Adrenal gland (tissue), 12 donors: ENCODE data around the gene SLPI. TPM values are rescaled to one million over a fixed set of nuclear protein-coding genes. Genes with fewer than 3 reads are reported as not detected.
A peak's percentile ranks its signal among the peaks of the same experiment; 100 is the strongest.

Source experiments
- DNase-seq, 7 donors: peaks; one replicate each; pipeline ENCODE4 v3.0.0-alpha.2; 2019 to 2020
- H3K27ac ChIP-seq, 5 donors: fragments of 200-600 bp; sonication (generic) in 4 of 5; 1 replicate in 3 of 5; 2 replicates in 2 of 5; pipeline versions ENCODE4 v1.5.1 to v1.8.0; 2016 to 2020; ENCODE audit warnings: mild to moderate bottlenecking in 1 of 5
- H3K27me3 ChIP-seq: fragments of 200-600 bp; 2 replicates; pipeline ENCODE4 v1.8.0; 2021
- H3K36me3 ChIP-seq, 2 donors: fragments of 200-600 bp; replicated peaks in 1 of 2; 1 replicate in 1 of 2; 2 replicates in 1 of 2; pipeline versions ENCODE4 v1.5.1 to v1.8.0; 2018 to 2022
- H3K4me1 ChIP-seq, 2 donors: fragments of 200-600 bp; replicated peaks in 1 of 2; 1 replicate in 1 of 2; 2 replicates in 1 of 2; pipeline versions ENCODE4 v1.5.1 to v1.8.0; 2018 to 2021
- H3K4me3 ChIP-seq, 4 donors: fragments of 200-600 bp; sonication (generic) in 3 of 4; one replicate each; pipeline ENCODE4 v1.5.1; 2016 to 2018
- H3K9me3 ChIP-seq, 3 donors: fragments of 200-600 bp; sonication (generic) in 1 of 3; replicated peaks in 1 of 3; 1 replicate in 2 of 3; 2 replicates in 1 of 3; pipeline versions ENCODE4 v1.5.1 to v1.8.0; 2016 to 2021
- CTCF ChIP-seq, 6 experiments: fragments of 450-650 bp in 4 of 6; fragments of 200-600 bp in 2 of 6; sonication (generic) in 1 of 6; IDR thresholded peaks; 1 replicate in 5 of 6; 2 replicates in 1 of 6; pipeline versions ENCODE4 v1.5.1 to v1.8.0; 2016 to 2021; ENCODE audit warnings: antibody characterized with exemption in 6 of 6, mild to moderate bottlenecking in 2 of 6, moderate library complexity in 1 of 6
- POLR2A ChIP-seq, 2 donors: fragments of 450-650 bp; IDR thresholded peaks; one replicate each; pipeline ENCODE4 v1.6.1; 2017; ENCODE audit warnings: antibody characterized with exemption in 2 of 2, mild to moderate bottlenecking in 2 of 2, moderate library complexity in 1 of 2
- whole genome bisulfite sequencing, 4 donors: extraction: QIAGEN DNeasy Blood & Tissue Kit in 2 of 4; methylation state at CpG; one replicate each; pipeline versions ENCODE4 v1.1.5 to v1.1.7; 2013 to 2017; 5-methylcytosine and 5-hydroxymethylcytosine counted together
- intact Hi-C, 2 donors: fragments of 100-400 bp; cut with DNase I; formaldehyde crosslinking; loops; one replicate each; pipeline versions ENCODE4 v1.14.1 to v1.15.0; 2022 to 2023
- polyA plus RNA-seq, 3 donors: library from polyadenylated mRNA; stranded (reverse); fragments of 200-250 nt in 2 of 3; fragments of 350-450 nt in 1 of 3; fragmentation: Illumina TruSeq in 1 of 3; extraction: RNeasy Lipid Tissue Mini Kit (QIAGEN cat#74804) in 1 of 3; gene quantifications; one replicate each; pipeline ENCODE4 v1.2.3, GENCODE V29; 2013 to 2014
- total RNA-seq, 9 donors: library from RNA; depleted of rRNA in 4 of 9; stranded (reverse); fragments of >200 nt in 4 of 9; fragments of 120-200 nt in 1 of 9; fragmentation: NEBNext Ultra II Directional in 1 of 9; extraction: Animal tissue kit (Norgen Biotek cat#: 25700) in 1 of 9; gene quantifications; one replicate each; pipeline versions ENCODE4 v1.1.0 to v1.2.4, GENCODE V29; 2013 to 2023
- donor health status: healthy with polysubstance abuse.
- donor health status: Bipolar disorder and iron deficiency.
- donor health status: DM: yes; HTN: yes; CAD: no.
- donor health status: DM: no; HTN: no; CAD: no.
- donor health status: DM: no; HTN: no; CAD: no.
- donor health status: DM: yes; HTN: yes; CAD: no.

SLPI gene
- total and polyA plus RNA-seq, 12 donors = 1.8 to 33.7 (median 6.6) TPM; not detected in 3

GRCh38 chr20:45299786-45300185 is 45.4 kb upstream of the SLPI start:
- WGBS, 4 donors = 88 to 93% (median 89%) methylated on average over 6 of the region's 6 CpGs
- intact Hi-C loops = no loop called here

GRCh38 chr20:45297786-45298497 is 43.6 kb upstream of the SLPI start:
- Histone ChIP-seq H3K4me3 (no peak overlapping the region), H3K36me3 (no peaks in the 10 kb centered on the region), H3K27me3 (peaks cover 11% of the 10 kb centered on the region), H3K27ac (no peak overlapping the region), H3K9me3 (no peaks in the 10 kb centered on the region), H3K4me1 (peaks cover 0 to 9% of the 10 kb centered on the region in 2 donors)
- WGBS, 4 donors = 89 to 93% (median 91%) methylated on average over 29 to 52 of the region's 52 CpGs
- no peak for DNase-seq
- intact Hi-C loops = no loop called here
- TF ChIP-seq CTCF (IDR thresholded peaks at IDR 0.05) (no peak), POLR2A (IDR thresholded peaks at IDR 0.05) (no peak)

More at GRCh38 chr20:45299786-45300185, 45.4 kb upstream of the SLPI start:
- Histone ChIP-seq H3K9me3 (no peaks in the 10 kb centered on the region), H3K4me3 (no peak overlapping the region), H3K27ac (no peak overlapping the region), H3K27me3 (peaks cover 6% of the 10 kb centered on the region), H3K36me3 (no peaks in the 10 kb centered on the region), H3K4me1 (no peaks in the 10 kb centered on the region)
- no peak for TF ChIP-seq POLR2A (IDR thresholded peaks at IDR 0.05)
- no peak for TF ChIP-seq CTCF (IDR thresholded peaks at IDR 0.05)
- DNase-seq = no peak

- Histone ChIP-seq H3K9me3 (no peaks in the 10 kb centered on the region), H3K27ac (no peak overlapping the region), H3K27me3 (peaks cover 11% of the 10 kb centered on the region), H3K4me1 (peaks cover 0 to 9% of the 10 kb centered on the region in 2 donors), H3K36me3 (no peaks in the 10 kb centered on the region), H3K4me3 (no peak overlapping the region)
- intact Hi-C loops = no loop called here
- no peak for DNase-seq
- 92 to 100% (median 94%) methylated on average over 1 of the region's 1 CpG for WGBS, 4 donors
- no peak for TF ChIP-seq CTCF (IDR thresholded peaks at IDR 0.05)
- TF ChIP-seq POLR2A (IDR thresholded peaks at IDR 0.05) = no peak
These were observed 40.3 kb upstream of the SLPI start for GRCh38 chr20:45294659-45295058.

- Histone ChIP-seq H3K36me3 (no peaks in the 10 kb centered on the region), H3K4me1 (peaks cover 0 to 9% of the 10 kb centered on the region in 2 donors), H3K4me3 (no peak overlapping the region), H3K9me3 (no peaks in the 10 kb centered on the region), H3K27me3 (peaks cover 11% of the 10 kb centered on the region), H3K27ac (no peak overlapping the region)
- peak in 1 of 6 experiments; percentile 9 for TF ChIP-seq CTCF (IDR thresholded peaks at IDR 0.05)
- TF ChIP-seq POLR2A (IDR thresholded peaks at IDR 0.05) = no peak
- intact Hi-C loops = no loop called here
- DNase-seq = no peak
- 38 to 86% (median 51%) methylated on average over 4 to 5 of the region's 5 CpGs for WGBS, 4 donors
These were observed 39.6 kb upstream of the SLPI start for GRCh38 chr20:45294003-45294368.
